ENCODE results near the gene UFD1. TPM values are rescaled to one million over a fixed set of nuclear protein-coding genes. Genes with fewer than 3 reads are reported as not detected.

The UFD1 gene
- total RNA-seq, 2 experiments from 2014 or later = 58.2 to 68.7 TPM

- no peak overlapping the region for H3K27ac Mint-ChIP-seq
- H3K9me3 Mint-ChIP-seq = no peaks in the 10 kb centered on the region
- H3K36me3 Mint-ChIP-seq = peaks cover 10% of the 10 kb centered on the region
- POLR2A ChIA-PET = interaction anchor here (1.3 kb wide), 1 partner anchor 133 kb away, joined by 3 read pairs; no protein-coding TSS in a partner anchor
- DNase-seq (no peak), ATAC-seq (ENCODE audit: low read depth) (no peak)
- no peaks in the 10 kb centered on the region for H3K4me1 Mint-ChIP-seq
- no peak overlapping the region for H3K4me3 Mint-ChIP-seq
- H3K27me3 Mint-ChIP-seq = no peaks in the 10 kb centered on the region
Observed at GRCh38 chr22:19497245-19497644, 18.3 kb upstream of the UFD1 start.

GRCh38 chr22:19496324-19496630 is 17.3 kb upstream of the UFD1 start:
- DNase-seq (no peak), ATAC-seq (ENCODE audit: low read depth) (no peak)
- no peaks in the 10 kb centered on the region for H3K4me1 Mint-ChIP-seq
- no peak overlapping the region for H3K4me3 Mint-ChIP-seq
- H3K36me3 Mint-ChIP-seq = peaks cover 11% of the 10 kb centered on the region
- no peak overlapping the region for H3K27ac Mint-ChIP-seq
- no peaks in the 10 kb centered on the region for H3K27me3 Mint-ChIP-seq
- POLR2A ChIA-PET = interaction anchor here (0.9 kb wide), 1 partner anchor 134 kb away, joined by 3 read pairs; no protein-coding TSS in a partner anchor
- H3K9me3 Mint-ChIP-seq = no peaks in the 10 kb centered on the region

GRCh38 chr22:19495562-19496323 is 16.8 kb upstream of the UFD1 start:
- POLR2A ChIA-PET = interaction anchor here (0.9 kb wide), 1 partner anchor 134 kb away, joined by 3 read pairs; no protein-coding TSS in a partner anchor
- Mint-ChIP-seq H3K27me3 (no peaks in the 10 kb centered on the region), H3K4me3 (no peak overlapping the region), H3K4me1 (no peaks in the 10 kb centered on the region), H3K9me3 (no peaks in the 10 kb centered on the region), H3K27ac (no peak overlapping the region), H3K36me3 (peaks cover 11% of the 10 kb centered on the region)
- no peak for DNase-seq
- ATAC-seq (ENCODE audit: low read depth) = no peak

- no peak for ATAC-seq (ENCODE audit: low read depth)
- Mint-ChIP-seq H3K36me3 (peaks cover 14% of the 10 kb centered on the region), H3K9me3 (no peaks in the 10 kb centered on the region), H3K27me3 (no peaks in the 10 kb centered on the region), H3K4me3 (no peak overlapping the region), H3K4me1 (no peaks in the 10 kb centered on the region), H3K27ac (no peak overlapping the region)
- no peak for DNase-seq
- POLR2A ChIA-PET = no interaction called here
Observed at GRCh38 chr22:19494676-19495173, 15.7 kb upstream of the UFD1 start.

- H3K4me3 Mint-ChIP-seq = no peak overlapping the region
- ATAC-seq (ENCODE audit: low read depth) (no peak), DNase-seq (no peak)
- POLR2A ChIA-PET = no interaction called here
- H3K4me1 Mint-ChIP-seq = no peaks in the 10 kb centered on the region
- no peak overlapping the region for H3K27ac Mint-ChIP-seq
- peaks cover 14% of the 10 kb centered on the region for H3K36me3 Mint-ChIP-seq
- H3K27me3 Mint-ChIP-seq = no peaks in the 10 kb centered on the region
- H3K9me3 Mint-ChIP-seq = no peaks in the 10 kb centered on the region
Observed at GRCh38 chr22:19494001-19494560, 15.1 kb upstream of the UFD1 start.

- ATAC-seq (ENCODE audit: low read depth) = no peak
- H3K9me3 Mint-ChIP-seq = no peaks in the 10 kb centered on the region
- H3K27me3 Mint-ChIP-seq = no peaks in the 10 kb centered on the region
- DNase-seq = no peak
- peak overlapping the region; percentile 35 for H3K27ac Mint-ChIP-seq
- no peaks in the 10 kb centered on the region for H3K4me1 Mint-ChIP-seq
- peaks cover 19% of the 10 kb centered on the region for H3K36me3 Mint-ChIP-seq
- H3K4me3 Mint-ChIP-seq = no peak overlapping the region
- POLR2A ChIA-PET = no interaction called here
Observed at GRCh38 chr22:19492504-19493174, 13.6 kb upstream of the UFD1 start.

GRCh38 chr22:19490628-19491230 is 11.7 kb upstream of the UFD1 start:
- no peaks in the 10 kb centered on the region for H3K4me1 Mint-ChIP-seq
- no peak overlapping the region for H3K27ac Mint-ChIP-seq
- H3K27me3 Mint-ChIP-seq = no peaks in the 10 kb centered on the region
- DNase-seq (no peak), ATAC-seq (ENCODE audit: low read depth) (no peak)
- POLR2A ChIA-PET = no interaction called here
- H3K4me3 Mint-ChIP-seq = no peak overlapping the region
- H3K9me3 Mint-ChIP-seq = no peaks in the 10 kb centered on the region
- H3K36me3 Mint-ChIP-seq = peaks cover 20% of the 10 kb centered on the region

- no peak for DNase-seq
- no peak overlapping the region for H3K27ac Mint-ChIP-seq
- peaks cover 29% of the 10 kb centered on the region for H3K36me3 Mint-ChIP-seq
- H3K27me3 Mint-ChIP-seq = no peaks in the 10 kb centered on the region
- POLR2A ChIA-PET = no interaction called here
- H3K9me3 Mint-ChIP-seq = no peaks in the 10 kb centered on the region
- no peaks in the 10 kb centered on the region for H3K4me1 Mint-ChIP-seq
- no peak for ATAC-seq (ENCODE audit: low read depth)
- no peak overlapping the region for H3K4me3 Mint-ChIP-seq
Observed at GRCh38 chr22:19488884-19489843, 10.2 kb upstream of the UFD1 start.

GRCh38 chr22:19488285-19488684 is 9.3 kb upstream of the UFD1 start:
- Mint-ChIP-seq H3K4me1 (no peaks in the 10 kb centered on the region), H3K27ac (no peak overlapping the region), H3K9me3 (no peaks in the 10 kb centered on the region), H3K4me3 (no peak overlapping the region), H3K36me3 (peaks cover 33% of the 10 kb centered on the region), H3K27me3 (no peaks in the 10 kb centered on the region)
- DNase-seq (no peak), ATAC-seq (ENCODE audit: low read depth) (no peak)
- POLR2A ChIA-PET = interaction anchor here (0.7 kb wide), 3 partner anchors 30 to 111 kb away, joined by 3 to 7 read pairs (median 3); no protein-coding TSS in a partner anchor

- H3K27ac Mint-ChIP-seq = no peak overlapping the region
- ATAC-seq (ENCODE audit: low read depth) (no peak), DNase-seq (no peak)
- H3K9me3 Mint-ChIP-seq = no peaks in the 10 kb centered on the region
- H3K4me3 Mint-ChIP-seq = no peak overlapping the region
- POLR2A ChIA-PET = no interaction called here
- peaks cover 26% of the 10 kb centered on the region for H3K36me3 Mint-ChIP-seq
- no peaks in the 10 kb centered on the region for H3K27me3 Mint-ChIP-seq
- H3K4me1 Mint-ChIP-seq = peaks cover 14% of the 10 kb centered on the region
Observed at GRCh38 chr22:19483481-19484244, 4.7 kb upstream of the UFD1 start.

- peaks cover 20% of the 10 kb centered on the region for H3K36me3 Mint-ChIP-seq
- POLR2A ChIA-PET = no interaction called here
- DNase-seq = no peak
- no peak overlapping the region for H3K4me3 Mint-ChIP-seq
- H3K9me3 Mint-ChIP-seq = no peaks in the 10 kb centered on the region
- peaks cover 22% of the 10 kb centered on the region for H3K4me1 Mint-ChIP-seq
- H3K27ac Mint-ChIP-seq = no peak overlapping the region
- no peak for ATAC-seq (ENCODE audit: low read depth)
- H3K27me3 Mint-ChIP-seq = no peaks in the 10 kb centered on the region
Observed at GRCh38 chr22:19482297-19482696, 3.3 kb upstream of the UFD1 start.

GRCh38 chr22:19480789-19481188 is 1.8 kb upstream of the UFD1 start:
- DNase-seq = no peak
- Mint-ChIP-seq H3K27ac (no peak overlapping the region), H3K4me3 (peak overlapping the region; percentile 100), H3K4me1 (peaks cover 31% of the 10 kb centered on the region), H3K36me3 (peaks cover 18% of the 10 kb centered on the region), H3K9me3 (no peaks in the 10 kb centered on the region), H3K27me3 (no peaks in the 10 kb centered on the region)
- POLR2A ChIA-PET = interaction anchor here (0.6 to 1.6 kb wide), 3 partner anchors 60 to 336 kb away, joined by 3 to 4 read pairs (median 4); partner anchors contain the start of genes ESS2 and SLC25A1
- ATAC-seq (ENCODE audit: low read depth) = no peak

All from activated naive CD8-positive, alpha-beta T cell treated with anti-CD3 and anti-CD28 coated beads, Interleukin-2, amount 10 ng/mL, durations not matched to agents 7 days and 5 days (primary cell).